H1 (cell line): ENCODE results near the gene MSI2. TPM values are rescaled to one million over a fixed set of nuclear protein-coding genes. Genes with fewer than 3 reads are reported as not detected.

Source experiments
- CTCF ChIA-PET: fragments of 300-600 bp; sonication (Branson Sonifier 250); formaldehyde crosslinking; loops from one replicate; lab custom pipeline; 2021; ENCODE audit not compliant: partially characterized antibody; lab: Charles Lee
- POLR2A ChIA-PET: fragments of 300-600 bp; sonication (Branson Sonifier 250); formaldehyde crosslinking; loops from one replicate; lab custom pipeline; 2021; ENCODE audit warnings: inconsistent platforms; ENCODE audit not compliant: partially characterized antibody; lab: Charles Lee
- DNase-seq, 2 experiments: peaks; one replicate each; pipeline versions ENCODE4 v3.0.0 to v3.0.0-alpha.2; 2010 to 2022; ENCODE audit warnings: low spot score in 2 of 2, low read depth in 1 of 2, mixed read lengths in 1 of 2
- FAIRE-seq: peaks from 2 replicates; lab custom pipeline; 2011; peaks lifted over from hg19 to GRCh38; lab: Jason Lieb, UNC
- H2AFZ ChIP-seq: 2 replicates; pipeline ENCODE4 v1.8.1; 2012; ENCODE audit warnings: low read length, inconsistent platforms
- H2AK5ac ChIP-seq: 2 replicates; pipeline ENCODE4 v1.6.1; 2013; ENCODE audit warnings: low read depth, low read length
- H2BK120ac ChIP-seq: replicated peaks from 2 replicates; pipeline ENCODE3; 2013; ENCODE audit warnings: low read depth, low read length, inconsistent platforms
- H2BK12ac ChIP-seq: 2 replicates; pipeline ENCODE4 v1.6.1; 2013; ENCODE audit warnings: low read depth, low read length
- H2BK15ac ChIP-seq: 2 replicates; pipeline ENCODE4 v1.6.1; 2013; ENCODE audit warnings: low read length
- H2BK20ac ChIP-seq: 2 replicates; pipeline ENCODE4 v1.6.1; 2013; ENCODE audit warnings: low read length
- H2BK5ac ChIP-seq: 2 replicates; pipeline ENCODE4 v1.6.1; 2013; ENCODE audit warnings: low read depth, low read length
- H3K14ac ChIP-seq: 2 replicates; pipeline ENCODE4 v1.6.1; 2013; ENCODE audit warnings: inconsistent platforms; ENCODE audit not compliant: insufficient read length
- H3K18ac ChIP-seq: 2 replicates; pipeline ENCODE4 v1.6.1; 2013; ENCODE audit warnings: low read length; ENCODE audit errors: extremely low read depth
- H3K23ac ChIP-seq: 2 replicates; pipeline ENCODE4 v1.6.1; 2013; ENCODE audit warnings: inconsistent platforms; ENCODE audit not compliant: insufficient read length
- H3K23me2 ChIP-seq: 2 replicates; pipeline ENCODE4 v1.6.1; 2013; ENCODE audit warnings: low read depth, low read length
- H3K27ac ChIP-seq: 2 replicates; pipeline ENCODE4 v1.6.1; 2011; ENCODE audit warnings: low read depth, low read length, inconsistent platforms
- H3K27me3 ChIP-seq, 4 experiments: replicated peaks in 1 of 4; 1 replicate in 1 of 4; 2 replicates in 3 of 4; pipeline versions ENCODE4 v1.6.1 to v1.8.1; 2011 to 2013; ENCODE audit warnings: low read length in 3 of 4, mild to moderate bottlenecking in 3 of 4, inconsistent platforms in 2 of 4, mixed read lengths in 2 of 4, moderate library complexity in 1 of 4; ENCODE audit not compliant: control insufficient read depth in 3 of 4, insufficient read depth in 3 of 4; ENCODE audit errors: extremely low read depth in 1 of 4
- H3K36me3 ChIP-seq, 4 experiments: 2 replicates each; pipeline versions ENCODE4 v1.6.1 to v1.8.1; 2011 to 2013; ENCODE audit warnings: mild to moderate bottlenecking in 4 of 4, low read length in 3 of 4, moderate library complexity in 2 of 4, control low read depth in 1 of 4, inconsistent platforms in 1 of 4; ENCODE audit not compliant: insufficient read depth in 4 of 4, control insufficient read depth in 2 of 4
- H3K4ac ChIP-seq: replicated peaks from 2 replicates; pipeline ENCODE3; 2013; ENCODE audit warnings: low read length, low read depth, mixed read lengths, inconsistent platforms; ENCODE audit not compliant: insufficient read length
- H3K4me1 ChIP-seq, 4 experiments: replicated peaks in 1 of 4; 1 replicate in 1 of 4; 2 replicates in 3 of 4; pipeline versions ENCODE4 v1.6.1 to v1.8.1; 2011 to 2013; ENCODE audit warnings: low read length in 3 of 4, inconsistent platforms in 2 of 4, mixed read lengths in 1 of 4; ENCODE audit not compliant: insufficient read depth in 4 of 4, control insufficient read depth in 3 of 4
- H3K4me2 ChIP-seq, 2 experiments: 2 replicates each; pipeline versions ENCODE4 v1.6.1 to v1.8.1; 2011 to 2013; ENCODE audit warnings: low read depth in 2 of 2, low read length in 2 of 2, control low read depth in 1 of 2, inconsistent platforms in 1 of 2, mild to moderate bottlenecking in 1 of 2; ENCODE audit not compliant: insufficient read depth in 1 of 2
- H3K4me3 ChIP-seq, 4 experiments: fragments of 200-600, 300-600 bp in 1 of 4; sonication (generic), shearing (Covaris generic), sonication (Bioruptor Twin) in 1 of 4; 2 replicates each; pipeline versions ENCODE4 v1.5.1 to v1.8.1; 2011 to 2016; ENCODE audit warnings: low read length in 4 of 4, low read depth in 3 of 4, control low read depth in 2 of 4, inconsistent platforms in 2 of 4, mild to moderate bottlenecking in 2 of 4, mixed read lengths in 1 of 4, moderate library complexity in 1 of 4; ENCODE audit not compliant: insufficient read depth in 2 of 4; ENCODE audit errors: extremely low read depth in 1 of 4
- H3K56ac ChIP-seq: replicated peaks from 2 replicates; pipeline ENCODE3; 2013; ENCODE audit warnings: low read depth, mild to moderate bottlenecking, mixed read lengths, low read length, inconsistent platforms; ENCODE audit not compliant: insufficient read length
- H3K79me1 ChIP-seq: 2 replicates; pipeline ENCODE4 v1.6.1; 2013; ENCODE audit warnings: low read depth, low read length, control low read depth
- H3K79me2 ChIP-seq, 2 experiments: 2 replicates each; pipeline versions ENCODE4 v1.6.1 to v1.8.1; 2012 to 2013; ENCODE audit warnings: low read length in 2 of 2, mild to moderate bottlenecking in 2 of 2, inconsistent platforms in 1 of 2; ENCODE audit not compliant: insufficient read depth in 2 of 2, control insufficient read depth in 1 of 2
- H3K9ac ChIP-seq, 4 experiments: replicated peaks in 1 of 4; 1 replicate in 1 of 4; 2 replicates in 3 of 4; pipeline versions ENCODE4 v1.6.1 to v1.8.1; 2011 to 2013; ENCODE audit warnings: low read depth in 3 of 4, low read length in 3 of 4, control low read depth in 2 of 4, mild to moderate bottlenecking in 2 of 4, moderate library complexity in 2 of 4, inconsistent platforms in 1 of 4; ENCODE audit errors: extremely low read depth in 1 of 4
- H3K9me3 ChIP-seq, 2 experiments: 2 replicates each; pipeline versions ENCODE4 v1.6.1 to v1.8.1; 2012 to 2013; ENCODE audit warnings: mild to moderate bottlenecking in 2 of 2, moderate library complexity in 2 of 2, control low read depth in 1 of 2, inconsistent platforms in 1 of 2, low read depth in 1 of 2, low read length in 1 of 2, mixed read lengths in 1 of 2; ENCODE audit not compliant: insufficient read depth in 2 of 2
- H4K20me1 ChIP-seq, 2 experiments: replicated peaks in 1 of 2; 2 replicates each; pipeline versions ENCODE3 to v1.8.1; 2011 to 2013; ENCODE audit warnings: inconsistent platforms in 2 of 2, low read length in 2 of 2, mild to moderate bottlenecking in 1 of 2; ENCODE audit not compliant: insufficient read depth in 2 of 2, control insufficient read depth in 1 of 2
- H4K5ac ChIP-seq: 2 replicates; pipeline ENCODE4 v1.6.1; 2013; ENCODE audit warnings: low read length, low read depth, mixed read lengths, inconsistent platforms; ENCODE audit not compliant: insufficient read length
- H4K8ac ChIP-seq: 2 replicates; pipeline ENCODE4 v1.8.0; 2013; ENCODE audit warnings: mild to moderate bottlenecking, moderate library complexity, low read length, inconsistent platforms; ENCODE audit not compliant: insufficient read depth; ENCODE audit errors: extremely low read depth
- H4K91ac ChIP-seq: replicated peaks from 2 replicates; pipeline ENCODE3; 2013; ENCODE audit warnings: low read length, mixed read lengths, inconsistent platforms; ENCODE audit not compliant: insufficient read length
- CBX8 ChIP-seq: fragments of 300-800, 300-1000 bp; sonication (generic); IDR thresholded peaks from 2 replicates; pipeline ENCODE4 v1.7.1; 2016; ENCODE audit warnings: low read depth, low read length, borderline replicate concordance
- HDAC2 ChIP-seq, 2 experiments: fragments of 300-600 bp in 1 of 2; sonication (generic) in 1 of 2; IDR thresholded peaks; 2 replicates each; pipeline ENCODE4 v1.6.1; 2011 to 2012; ENCODE audit warnings: low read depth in 2 of 2, low read length in 2 of 2, mild to moderate bottlenecking in 2 of 2, moderate library complexity in 2 of 2, borderline replicate concordance in 1 of 2, inconsistent platforms in 1 of 2
- KDM5A ChIP-seq: fragments of 200-600 bp; IDR thresholded peaks from 2 replicates; pipeline ENCODE4 v1.7.1; 2012; ENCODE audit warnings: mild to moderate bottlenecking, low read length, inconsistent platforms, mixed read lengths
- RXRA ChIP-seq: IDR thresholded peaks from 2 replicates; pipeline ENCODE4 v1.6.1; 2011; ENCODE audit warnings: low read depth, mild to moderate bottlenecking, low read length, moderate library complexity; ENCODE audit not compliant: insufficient read depth
- SIN3A ChIP-seq, 2 experiments: IDR thresholded peaks in 1 of 2; conservative IDR thresholded peaks in 1 of 2; 2 replicates each; pipeline ENCODE4 v1.6.1; 2011 to 2012; ENCODE audit warnings: low read length in 2 of 2, improper control_type of control experiment in 1 of 2, low read depth in 1 of 2, mild to moderate bottlenecking in 1 of 2
- WGBS, 2 experiments: shearing (Covaris generic) in 1 of 2; methylation state at CpG; one replicate each; pipeline versions ENCODE4 v1.1.6 to v1.1.7; 2013 to 2015; ENCODE audit warnings: low lambda C conversion rate in 2 of 2, mixed read lengths in 2 of 2, inconsistent platforms in 1 of 2, low coverage in 1 of 2, missing lambda C conversion rate in 1 of 2; ENCODE audit not compliant: insufficient replicate concordance in 2 of 2, insufficient coverage in 1 of 2, insufficient read length in 1 of 2; ENCODE audit errors: extremely low coverage in 1 of 2, missing lambda C conversion rate in 1 of 2; 5-methylcytosine and 5-hydroxymethylcytosine counted together
- polyA plus RNA-seq, 7 experiments: library from polyadenylated mRNA; depleted of rRNA in 3 of 7; stranded (reverse) in 5 of 7; unstranded in 2 of 7; fragments of >200 nt in 5 of 7; fragments of 200-250 nt in 2 of 7; gene quantifications; 1 replicate in 5 of 7; 2 replicates in 1 of 7; 4 replicates in 1 of 7; pipeline versions ENCODE4 v1.2.1 to v1.2.3, GENCODE V29; 2011 to 2013; ENCODE audit warnings: missing spikeins in 2 of 7, mixed read lengths in 2 of 7
- total RNA-seq: library from RNA; stranded (reverse); fragmentation: NEBNext Ultra II Directional; extraction: Animal tissue kit (Norgen Biotek cat#: 25700); gene quantifications from 2 replicates; pipeline ENCODE4 v1.2.1, GENCODE V29; 2021

Gene MSI2
- total and polyA plus RNA-seq, 2 of the 8 experiments (the other 6 are each of a cell fraction or from before 2014, with no cell fraction given), result 36.7 to 80.6 TPM

DNA sequence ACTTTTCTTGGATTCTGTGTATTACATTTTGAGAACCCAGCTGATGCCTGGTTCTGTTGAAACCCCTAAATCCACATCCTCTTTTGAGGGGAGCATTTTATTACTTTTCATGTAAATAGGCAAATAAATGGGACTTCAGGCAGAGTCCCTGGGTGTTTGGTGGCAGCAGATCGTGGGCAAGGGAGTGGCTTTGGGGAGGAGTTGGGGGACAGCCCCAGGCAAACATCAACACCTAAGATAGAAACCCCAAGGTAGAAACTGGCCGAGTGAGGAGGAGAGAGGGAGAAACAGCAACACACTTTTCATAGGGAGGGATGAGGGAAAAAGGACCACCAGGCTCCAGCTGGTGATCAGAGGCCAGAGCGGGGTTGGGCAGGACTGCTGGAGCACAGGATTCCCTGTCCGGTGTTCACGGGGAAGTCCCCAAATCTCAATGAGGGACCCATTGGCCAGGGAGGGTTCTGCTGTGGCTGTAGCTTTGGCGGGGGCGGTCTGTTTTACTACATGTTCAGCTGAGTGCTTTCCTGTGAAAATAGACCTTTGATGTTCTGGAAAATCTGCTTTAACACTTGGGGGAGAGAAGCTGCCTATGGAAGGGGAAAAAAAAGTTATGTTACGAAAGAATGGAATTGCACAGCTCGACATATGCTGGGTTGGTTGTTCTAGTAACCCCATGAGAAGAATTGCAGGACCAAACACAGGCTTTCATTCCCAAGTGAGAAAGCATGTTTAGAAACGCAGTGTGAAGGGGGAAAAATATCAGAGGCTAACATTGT is 46.6 kb downstream of the MSI2 start:
- peaks cover 0 to 6% (median 3%) of the 10 kb centered on the region in 4 experiments; a peak in 2 of 7 replicates for H3K4me1 ChIP-seq
- no peak overlapping the region for H3K23ac ChIP-seq
- H3K56ac ChIP-seq, result no peak overlapping the region
- H3K27ac ChIP-seq, result no peak overlapping the region
- 91% methylated on average over 10 of the region's 10 CpGs; no CpG with 5 or more reads in 1 of the 2 experiments for WGBS, 2 experiments
- H2BK15ac ChIP-seq, result no peak overlapping the region
- no peak overlapping the region for H4K5ac ChIP-seq
- H3K14ac ChIP-seq, result no peak overlapping the region
- H2AK5ac ChIP-seq, result no peak overlapping the region
- no peak overlapping the region for H2BK12ac ChIP-seq
- H3K9me3 ChIP-seq, result peaks cover 6 to 9% of the 10 kb centered on the region in 2 experiments; a peak in 2 of 4 replicates
- no peak overlapping the region for H3K4me3 ChIP-seq
- no peak overlapping the region for H4K91ac ChIP-seq
- no peak overlapping the region for H4K8ac ChIP-seq
- no peaks in the 10 kb centered on the region for H3K27me3 ChIP-seq
- H3K79me1 ChIP-seq, result peaks cover 6% of the 10 kb centered on the region; the same call in 1 of the 2 replicates
- peaks cover 2 to 21% (median 13%) of the 10 kb centered on the region in 4 experiments; a peak in 7 of 8 replicates for H3K36me3 ChIP-seq
- DNase-seq (no peak), FAIRE-seq (no peak)
- H4K20me1 ChIP-seq, result peaks cover 2 to 3% of the 10 kb centered on the region in 2 experiments
- CTCF ChIA-PET, result interaction anchor here (1.1 kb wide), 1 partner anchor 60 kb away, joined by 3 read pairs; no protein-coding TSS in a partner anchor
- TF ChIP-seq HDAC2 (IDR thresholded peaks at IDR 0.05; ENCODE audit: borderline replicate concordance in 1 of 2, low read depth in 2 of 2, low read length in 2 of 2) (no peak), SIN3A (conservative IDR thresholded peaks at IDR 0.05 in 1 of 2, IDR thresholded peaks at IDR 0.05 in 1 of 2; ENCODE audit: low read depth in 1 of 2, low read length in 2 of 2) (no peak), RXRA (no peak), KDM5A (no peak), CBX8 (no peak)
- H3K4ac ChIP-seq, result no peak overlapping the region
- no peak overlapping the region for H2BK5ac ChIP-seq
- no peak overlapping the region for H2BK120ac ChIP-seq
- POLR2A ChIA-PET, result no interaction called here
- no peak overlapping the region for H3K9ac ChIP-seq
- H3K18ac ChIP-seq, result no peak overlapping the region
- H3K79me2 ChIP-seq, result peaks cover 0 to 24% of the 10 kb centered on the region in 2 experiments; a peak in 2 of 4 replicates
- no peak overlapping the region for H2AFZ ChIP-seq
- H2BK20ac ChIP-seq, result no peak overlapping the region
- H3K23me2 ChIP-seq, result no peaks in the 10 kb centered on the region
- no peak overlapping the region for H3K4me2 ChIP-seq
